Epithelial cell of proximal tubule (primary cell): ENCODE data around the gene CD72. TPM values are rescaled to one million over a fixed set of nuclear protein-coding genes. Genes with fewer than 3 reads are reported as not detected.
"Not testable (repeated sequence)": the region's sequence is repeated elsewhere in the genome, so short reads cannot be mapped to it uniquely, and the experiment has no call there.

Source experiments
- DNase-seq: peaks from one replicate; pipeline ENCODE4 v3.0.0-alpha.2; 2011; ENCODE audit warnings: low read depth
- H3K4me3 ChIP-seq: 2 replicates; pipeline ENCODE4 v1.5.1; 2011; ENCODE audit warnings: low read depth, mild to moderate bottlenecking, low read length
- total RNA-seq: library from RNA; depleted of rRNA; stranded (reverse); fragments of >200 nt; gene quantifications from 2 replicates; pipeline ENCODE4 v1.2.3, GENCODE V29; 2015
- TF ChIP-seq, protein P1 (sequence below): conservative IDR thresholded peaks from 2 replicates; pipeline ENCODE4 v1.5.1; 2012; ENCODE audit warnings: low read depth, mild to moderate bottlenecking, low read length

The CD72 gene
- total RNA-seq, 1 donor from 2014 or later, result 1.2 TPM

DNA sequence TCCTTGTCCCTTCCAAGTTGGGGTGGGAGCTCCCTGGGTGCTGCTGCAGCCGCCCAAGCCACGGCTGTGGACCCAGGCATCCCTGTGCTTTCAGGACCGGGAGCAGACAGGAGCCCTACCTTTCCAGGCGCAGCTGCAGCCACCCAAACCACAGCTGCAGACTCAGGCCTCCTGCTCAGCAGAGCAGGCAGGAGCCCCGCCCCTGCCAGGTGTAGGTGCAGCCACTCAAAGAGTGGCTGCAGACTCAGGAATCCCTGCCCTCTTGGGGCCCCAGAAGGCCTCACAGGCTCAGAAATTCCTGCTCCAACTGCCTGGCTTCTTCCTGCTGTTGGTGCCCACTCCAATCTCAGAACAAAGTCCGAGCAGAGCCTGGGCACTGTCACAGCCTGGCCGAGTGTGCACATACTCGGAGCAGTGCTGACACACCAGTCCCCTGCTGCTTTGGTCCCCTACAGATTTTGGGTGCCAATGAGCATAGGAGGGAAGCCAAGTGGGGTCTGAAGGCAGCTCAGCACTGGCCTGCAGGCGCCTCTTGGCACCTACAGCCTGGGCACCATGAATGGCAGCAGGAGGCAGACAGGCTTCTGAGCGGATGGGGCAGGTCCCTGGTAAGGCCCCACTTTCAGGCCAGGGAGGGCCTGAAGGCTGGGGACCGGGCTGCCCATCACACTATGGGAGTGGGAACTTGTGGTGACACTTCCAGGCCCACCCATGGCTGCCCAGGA lies 19.2 kb downstream of the CD72 start:
- TF ChIP-seq, protein P1, sequence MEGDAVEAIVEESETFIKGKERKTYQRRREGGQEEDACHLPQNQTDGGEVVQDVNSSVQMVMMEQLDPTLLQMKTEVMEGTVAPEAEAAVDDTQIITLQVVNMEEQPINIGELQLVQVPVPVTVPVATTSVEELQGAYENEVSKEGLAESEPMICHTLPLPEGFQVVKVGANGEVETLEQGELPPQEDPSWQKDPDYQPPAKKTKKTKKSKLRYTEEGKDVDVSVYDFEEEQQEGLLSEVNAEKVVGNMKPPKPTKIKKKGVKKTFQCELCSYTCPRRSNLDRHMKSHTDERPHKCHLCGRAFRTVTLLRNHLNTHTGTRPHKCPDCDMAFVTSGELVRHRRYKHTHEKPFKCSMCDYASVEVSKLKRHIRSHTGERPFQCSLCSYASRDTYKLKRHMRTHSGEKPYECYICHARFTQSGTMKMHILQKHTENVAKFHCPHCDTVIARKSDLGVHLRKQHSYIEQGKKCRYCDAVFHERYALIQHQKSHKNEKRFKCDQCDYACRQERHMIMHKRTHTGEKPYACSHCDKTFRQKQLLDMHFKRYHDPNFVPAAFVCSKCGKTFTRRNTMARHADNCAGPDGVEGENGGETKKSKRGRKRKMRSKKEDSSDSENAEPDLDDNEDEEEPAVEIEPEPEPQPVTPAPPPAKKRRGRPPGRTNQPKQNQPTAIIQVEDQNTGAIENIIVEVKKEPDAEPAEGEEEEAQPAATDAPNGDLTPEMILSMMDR, result no peak
- no peak overlapping the region for H3K4me3 ChIP-seq
- no peak for DNase-seq

GRCh38 chr9:35596907-35597306 lies 21.3 kb downstream of the CD72 start:
- DNase-seq, H3K4me3 ChIP-seq: not testable (repeated sequence)

DNA sequence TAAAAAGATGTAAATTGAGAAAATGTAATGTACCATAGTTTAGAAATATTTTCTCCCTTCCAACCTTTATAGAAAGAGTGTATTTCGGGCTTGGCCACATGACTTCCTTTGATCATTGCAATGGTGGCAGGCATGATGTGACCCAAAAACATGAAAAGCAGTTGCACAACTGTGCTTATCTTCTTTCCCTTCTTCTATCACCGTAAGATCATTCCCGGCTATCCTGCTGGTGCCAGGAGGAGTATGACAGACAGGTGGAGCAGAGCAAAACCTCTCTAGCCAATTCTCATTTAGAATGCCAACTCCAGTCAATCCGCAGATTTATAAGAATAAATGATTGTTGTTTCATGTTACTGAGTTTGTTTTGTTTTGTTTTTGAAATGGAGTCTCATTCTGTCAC lies 23.7 kb downstream of the CD72 start:
- TF ChIP-seq, protein P1, result no peak
- H3K4me3 ChIP-seq, result no peak overlapping the region
- no peak for DNase-seq

DNA sequence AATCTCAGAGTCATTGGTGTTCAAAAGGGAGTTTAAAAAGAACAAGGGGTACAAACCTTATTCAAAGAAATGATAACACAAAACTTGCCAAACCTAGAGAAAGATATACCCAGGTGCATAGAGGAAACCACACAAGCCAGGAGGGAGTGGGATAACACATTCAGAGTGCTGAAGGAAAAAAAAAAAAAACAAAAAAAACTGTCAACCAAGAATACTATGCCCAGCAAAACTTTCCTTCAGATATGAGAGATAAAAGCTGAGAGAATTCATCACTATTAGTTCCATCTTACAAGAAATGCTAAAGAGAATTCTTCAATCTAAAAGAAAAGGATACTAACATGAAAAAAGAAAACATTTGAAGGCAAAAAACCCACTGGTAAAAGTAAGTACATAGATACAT lies 24.6 kb downstream of the CD72 start:
- TF ChIP-seq, protein P1, result no peak
- no peak overlapping the region for H3K4me3 ChIP-seq
- no peak for DNase-seq

DNA sequence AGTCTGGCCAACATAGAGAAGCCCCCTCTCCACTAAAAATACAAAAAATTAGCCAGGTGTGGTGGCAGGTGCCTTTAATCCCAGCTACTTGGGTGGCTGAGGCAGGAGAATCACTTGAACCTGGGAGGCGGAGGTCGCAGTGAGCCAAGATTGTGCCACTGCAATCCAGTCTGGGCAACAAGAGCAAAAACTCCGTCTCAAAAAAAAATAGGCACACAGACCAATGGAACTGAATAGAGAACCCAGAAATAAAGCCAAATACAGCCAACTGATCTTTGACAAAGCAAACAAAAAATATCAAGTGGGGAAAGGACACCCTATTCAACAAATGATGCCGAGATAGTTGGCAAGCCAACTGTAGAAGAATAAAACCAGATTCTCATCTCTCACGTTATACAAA lies 29.7 kb downstream of the CD72 start:
- DNase-seq, H3K4me3 ChIP-seq: not testable (repeated sequence)

DNA sequence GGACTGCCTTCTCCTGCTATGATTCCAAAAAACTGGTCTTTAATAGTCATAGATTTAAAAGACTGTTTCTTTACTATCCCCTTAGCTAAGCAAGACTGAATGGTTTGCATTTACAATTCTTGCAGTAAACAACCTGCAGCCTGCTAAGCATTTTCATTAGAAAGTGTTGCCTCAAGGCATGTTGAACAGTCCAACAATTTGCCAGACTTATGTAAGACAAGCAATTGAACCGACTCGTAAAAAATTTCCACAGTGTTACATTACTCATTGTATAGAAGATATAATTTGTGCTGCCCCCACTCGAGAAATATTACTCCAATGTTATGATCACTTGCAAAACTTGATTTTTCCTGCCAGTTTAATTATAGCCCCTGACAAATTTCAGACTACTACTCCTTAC lies 33.5 kb downstream of the CD72 start:
- DNase-seq, H3K4me3 ChIP-seq: not testable (repeated sequence)

- H3K4me3 ChIP-seq, DNase-seq: not testable (repeated sequence)
Measured at GRCh38 chr9:35583521-35583920, 34.7 kb downstream of the CD72 start.

GRCh38 chr9:35579659-35580227 lies 38.5 kb downstream of the CD72 start:
- not testable (repeated sequence) for H3K4me3 ChIP-seq, DNase-seq

DNA sequence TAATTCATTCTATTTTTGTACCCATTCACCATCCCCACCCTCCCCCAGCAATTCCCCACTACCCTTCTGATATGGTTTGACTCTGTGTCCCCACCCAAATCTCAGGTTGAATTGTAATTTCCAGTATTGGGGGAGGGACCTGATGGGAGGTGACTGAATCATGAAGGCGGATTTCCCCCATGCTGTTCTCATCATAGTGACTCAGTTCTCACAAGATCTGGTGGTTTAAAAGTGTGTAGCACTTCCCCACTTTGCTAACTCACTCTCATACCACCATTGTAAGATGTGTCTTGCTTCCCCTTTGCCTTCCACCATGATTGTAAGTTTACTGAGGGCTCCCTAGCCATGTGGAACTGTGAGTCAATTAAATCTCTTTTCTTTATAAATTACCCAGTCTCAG lies 39.1 kb downstream of the CD72 start:
- DNase-seq, result peak; percentile 2
- no peak overlapping the region for H3K4me3 ChIP-seq
- TF ChIP-seq, protein P1, result no peak

DNA sequence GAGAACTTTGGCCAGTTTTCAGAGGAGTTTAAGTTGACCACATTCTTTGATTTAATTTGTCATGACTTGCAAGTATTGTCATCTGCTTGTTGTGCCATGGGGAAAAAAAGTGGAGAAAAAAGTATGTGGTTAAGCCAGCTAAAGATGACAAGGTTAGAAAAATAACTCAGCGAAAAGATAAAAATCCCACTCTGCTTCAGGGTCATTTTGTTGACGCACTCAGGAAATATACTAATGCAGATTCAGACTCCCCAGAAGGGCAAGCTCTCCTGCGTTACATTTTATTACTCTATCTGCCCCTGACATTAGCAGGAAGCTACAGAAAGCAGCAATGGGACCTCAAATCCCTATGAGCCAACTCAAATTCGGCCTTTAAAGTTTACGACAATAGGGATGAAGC lies 40.7 kb downstream of the CD72 start:
- no peak overlapping the region for H3K4me3 ChIP-seq
- TF ChIP-seq, protein P1, result no peak
- no peak for DNase-seq
